Muscle layer of duodenum (tissue), 2 donors: ENCODE results near the gene CCL23.

Experiments used
- H3K27ac ChIP-seq: one replicate; pipeline ENCODE4 v1.7.0; 2013; ENCODE audit warnings: mild to moderate bottlenecking, low read length
- H3K27me3 ChIP-seq: one replicate; pipeline ENCODE4 v1.7.0; 2013; ENCODE audit warnings: low read depth, mild to moderate bottlenecking, control low read depth, low read length
- H3K36me3 ChIP-seq, 2 donors: one replicate each; pipeline ENCODE4 v1.7.0; 2013; ENCODE audit warnings: low read length in 2 of 2, control low read depth in 1 of 2, mild to moderate bottlenecking in 1 of 2; ENCODE audit not compliant: insufficient read depth in 2 of 2, control insufficient read depth in 1 of 2
- H3K4me1 ChIP-seq, 2 donors: one replicate each; pipeline ENCODE4 v1.7.0; 2013; ENCODE audit warnings: low read length in 2 of 2, mild to moderate bottlenecking in 2 of 2, control low read depth in 1 of 2, moderate library complexity in 1 of 2; ENCODE audit not compliant: insufficient read depth in 2 of 2, control insufficient read depth in 1 of 2
- H3K4me3 ChIP-seq, 2 donors: one replicate each; pipeline ENCODE4 v1.7.0; 2013; ENCODE audit warnings: low read length in 2 of 2, low read depth in 1 of 2, mild to moderate bottlenecking in 1 of 2
- H3K9me3 ChIP-seq, 2 donors: one replicate each; pipeline ENCODE4 v1.7.0; 2013; ENCODE audit warnings: low read length in 2 of 2, control low read depth in 1 of 2, mild to moderate bottlenecking in 1 of 2; ENCODE audit not compliant: control insufficient read depth in 1 of 2
- donor health status: healthy.

Gene CCL23

DNA sequence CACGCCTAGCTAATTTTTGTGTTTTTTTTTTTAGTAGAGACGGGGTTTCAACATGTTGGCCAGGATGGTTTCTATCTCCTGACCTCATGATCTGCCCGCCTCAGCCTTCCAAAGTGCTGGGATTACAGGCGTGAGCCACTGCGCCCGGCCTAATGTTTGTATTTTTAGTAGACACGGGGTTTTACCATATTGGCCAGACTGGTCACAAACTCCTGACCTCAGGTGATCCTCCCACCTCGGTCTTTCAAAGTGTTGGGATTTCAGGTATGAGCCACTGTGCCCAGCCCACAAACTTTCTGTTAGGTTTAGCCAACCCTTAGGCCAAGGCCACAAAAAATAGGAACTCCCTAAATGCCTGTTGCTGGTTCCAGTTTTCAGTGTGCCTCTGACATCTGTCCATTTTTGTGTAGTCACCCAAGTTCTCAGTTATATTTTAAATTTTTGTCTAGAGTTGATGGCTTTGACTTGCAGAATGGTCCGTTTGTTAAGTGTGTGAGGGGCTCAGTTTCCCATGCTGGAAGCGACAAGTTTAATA lies 49.2 kb downstream of the CCL23 start:
- H3K27ac ChIP-seq: no peak overlapping the region
- H3K4me1 ChIP-seq: no peaks in the 10 kb centered on the region
- H3K4me3 ChIP-seq: no peak overlapping the region
- no peaks in the 10 kb centered on the region for H3K27me3 ChIP-seq
- no peaks in the 10 kb centered on the region for H3K36me3 ChIP-seq
- H3K9me3 ChIP-seq: no peaks in the 10 kb centered on the region

GRCh38 chr17:35965272-35965671 lies 52.5 kb downstream of the CCL23 start:
- Histone ChIP-seq H3K27ac (no peak overlapping the region), H3K9me3 (no peaks in the 10 kb centered on the region), H3K36me3 (no peaks in the 10 kb centered on the region), H3K4me1 (no peaks in the 10 kb centered on the region), H3K27me3 (no peaks in the 10 kb centered on the region), H3K4me3 (no peak overlapping the region)

DNA sequence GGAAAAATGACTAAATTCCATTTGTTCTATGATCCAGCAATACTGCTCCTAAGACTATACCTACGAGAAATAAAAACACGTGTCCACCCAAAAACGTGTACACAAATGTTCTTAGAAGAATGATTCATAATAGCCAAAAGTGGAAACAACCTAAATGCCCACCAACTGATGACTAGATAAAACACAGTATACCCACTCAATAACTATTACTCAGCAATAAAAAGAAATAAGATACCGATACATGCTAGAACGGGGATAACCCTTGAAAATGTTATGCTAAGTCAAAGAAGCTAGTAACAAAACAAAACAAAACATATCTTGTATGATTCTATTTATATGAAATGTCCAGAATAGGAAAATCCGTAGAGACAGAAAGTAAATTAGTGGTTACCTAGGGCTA lies 54.1 kb downstream of the CCL23 start:
- no peak overlapping the region for H3K27ac ChIP-seq
- H3K9me3 ChIP-seq: no peaks in the 10 kb centered on the region
- no peaks in the 10 kb centered on the region for H3K27me3 ChIP-seq
- no peaks in the 10 kb centered on the region for H3K36me3 ChIP-seq
- no peaks in the 10 kb centered on the region for H3K4me1 ChIP-seq
- H3K4me3 ChIP-seq: no peak overlapping the region
